ENCODE data around the gene UQCR10.

The UQCR10 gene

GRCh38 chr22:29767171-29768051 is at the start of gene UQCR10:
TSS of gene UQCR10 (plus strand) at chr22:29767369. CDS start at chr22:29767399, 30 bp downstream.
- intact Hi-C loops (cut with DNase I), result loop anchor here (5.0 kb wide), 1 partner anchor 75 kb away; no protein-coding TSS in a partner anchor
- peak; percentile 87 to 99 (median 94) for DNase-seq

GRCh38 chr22:29717789-29718188 is 49.4 kb upstream of the UQCR10 start:
- no peak for DNase-seq
- intact Hi-C loops (cut with DNase I), result no loop called here

GRCh38 chr22:29718949-29719898 is 47.9 kb upstream of the UQCR10 start:
- intact Hi-C loops (cut with DNase I), result no loop called here
- no peak for DNase-seq

- no peak for DNase-seq
- intact Hi-C loops (cut with DNase I), result no loop called here
These were observed 47.1 kb upstream of the UQCR10 start, which contains the start of gene CABP7 for GRCh38 chr22:29719899-29720645. TSS of gene CABP7 (plus strand) at chr22:29720003. CDS start at chr22:29720425, 422 bp downstream.

GRCh38 chr22:29720811-29721323 is 46.3 kb upstream of the UQCR10 start:
- no peak for DNase-seq
- intact Hi-C loops (cut with DNase I), result no loop called here

GRCh38 chr22:29722151-29722550 is 45.0 kb upstream of the UQCR10 start:
- DNase-seq, result no peak
- intact Hi-C loops (cut with DNase I), result no loop called here

GRCh38 chr22:29722587-29722986 is 44.6 kb upstream of the UQCR10 start:
- DNase-seq, result no peak
- intact Hi-C loops (cut with DNase I), result no loop called here

GRCh38 chr22:29723766-29724165 is 43.4 kb upstream of the UQCR10 start:
- intact Hi-C loops (cut with DNase I), result no loop called here
- DNase-seq, result no peak

- intact Hi-C loops (cut with DNase I), result no loop called here
- DNase-seq, result no peak
These were observed 42.3 kb upstream of the UQCR10 start for GRCh38 chr22:29724843-29725242.

GRCh38 chr22:29726106-29726505 is 41.1 kb upstream of the UQCR10 start:
- intact Hi-C loops (cut with DNase I), result no loop called here
- no peak for DNase-seq

- DNase-seq, result no peak
- intact Hi-C loops (cut with DNase I), result no loop called here
These were observed 40.5 kb upstream of the UQCR10 start for GRCh38 chr22:29726512-29727130.

GRCh38 chr22:29727131-29727523 is 40.0 kb upstream of the UQCR10 start:
- intact Hi-C loops (cut with DNase I), result no loop called here

GRCh38 chr22:29729161-29729560 is 38.0 kb upstream of the UQCR10 start:
- intact Hi-C loops (cut with DNase I), result no loop called here
- DNase-seq, result no peak

More at GRCh38 chr22:29727131-29727523, 40.0 kb upstream of the UQCR10 start:
- peak in 3 of 10 donors; percentile 26 to 36 (median 33) for DNase-seq

GRCh38 chr22:29731058-29731850 is 35.9 kb upstream of the UQCR10 start:
- no peak for DNase-seq
- intact Hi-C loops (cut with DNase I), result no loop called here

- intact Hi-C loops (cut with DNase I), result no loop called here
- no peak for DNase-seq
These were observed 34.3 kb upstream of the UQCR10 start for GRCh38 chr22:29732883-29733282.

- intact Hi-C loops (cut with DNase I), result no loop called here
- no peak for DNase-seq
These were observed 33.6 kb upstream of the UQCR10 start for GRCh38 chr22:29733362-29734201.

- no peak for DNase-seq
- intact Hi-C loops (cut with DNase I), result no loop called here
These were observed 32.8 kb upstream of the UQCR10 start for GRCh38 chr22:29734406-29734805.

- intact Hi-C loops (cut with DNase I), result no loop called here
- DNase-seq, result no peak
These were observed 32.3 kb upstream of the UQCR10 start for GRCh38 chr22:29734838-29735237.
